HG03571 (cell line): Measurements from ENCODE around the gene MYLK3.

Experiments used
- ATAC-seq: cut with Tn5 transposase; IDR thresholded peaks from one replicate; pipeline ENCODE4 v1.9.1; 2021; ENCODE audit not compliant: unreplicated experiment

Gene MYLK3

DNA sequence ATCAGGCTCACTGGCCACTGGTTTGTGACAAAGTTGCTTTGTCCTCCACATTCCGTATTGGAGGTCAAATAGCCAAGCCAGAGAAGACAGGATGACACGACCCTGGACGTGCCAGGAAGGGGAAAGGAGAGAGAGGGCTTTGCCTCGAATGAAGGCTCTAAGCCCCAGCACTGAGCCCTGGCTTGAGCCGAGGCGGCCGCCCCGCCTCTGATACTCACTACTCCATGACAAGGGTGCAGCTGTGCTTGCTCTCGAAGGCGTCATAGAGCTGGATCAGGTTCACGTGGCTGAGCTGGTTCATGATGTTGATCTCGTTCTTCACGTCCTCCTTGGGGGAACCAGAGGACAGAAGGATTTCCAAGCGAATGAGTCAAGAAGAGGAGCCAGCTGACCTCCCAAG lies 19.3 kb downstream of the MYLK3 start:
- ATAC-seq: no peak

DNA sequence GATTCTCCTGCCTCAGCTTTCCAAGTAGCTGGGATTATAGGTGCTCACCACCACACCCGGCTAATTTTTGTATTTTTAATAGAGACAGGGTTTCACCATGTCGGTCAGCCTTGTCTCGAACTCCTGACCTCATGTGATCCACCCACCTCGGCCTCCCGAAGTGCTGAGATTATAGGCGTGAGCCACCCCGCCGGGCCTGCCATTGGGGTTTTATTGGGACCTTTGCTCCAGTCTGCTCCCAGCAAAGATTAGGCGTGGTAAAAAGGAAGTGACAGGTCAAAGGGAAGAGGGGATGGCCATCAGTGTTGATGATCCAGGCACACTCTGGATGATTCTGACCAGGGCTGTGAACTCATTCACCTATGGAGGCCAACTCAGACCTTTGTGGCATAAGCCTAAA lies 20.5 kb downstream of the MYLK3 start:
- no peak for ATAC-seq

DNA sequence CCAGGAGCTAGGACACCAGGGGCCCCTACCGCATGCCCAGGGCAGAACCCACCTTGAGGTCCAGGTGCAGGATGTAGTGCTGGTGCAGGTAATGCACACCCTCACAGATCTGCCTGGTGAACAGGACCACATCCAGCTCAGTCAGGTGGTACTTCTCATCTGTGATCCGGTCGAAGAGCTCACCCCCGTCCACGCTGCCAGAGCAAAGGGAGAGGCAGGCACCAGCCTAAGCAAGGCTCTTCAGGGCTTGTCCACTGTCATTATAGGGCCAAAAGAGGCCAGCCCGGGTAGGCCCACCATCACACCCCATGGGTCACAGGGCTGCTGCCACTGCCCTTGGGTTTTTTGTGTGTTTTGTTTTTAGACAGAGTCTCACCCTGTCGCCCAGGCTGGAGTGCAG lies 21.0 kb downstream of the MYLK3 start:
- no peak for ATAC-seq

DNA sequence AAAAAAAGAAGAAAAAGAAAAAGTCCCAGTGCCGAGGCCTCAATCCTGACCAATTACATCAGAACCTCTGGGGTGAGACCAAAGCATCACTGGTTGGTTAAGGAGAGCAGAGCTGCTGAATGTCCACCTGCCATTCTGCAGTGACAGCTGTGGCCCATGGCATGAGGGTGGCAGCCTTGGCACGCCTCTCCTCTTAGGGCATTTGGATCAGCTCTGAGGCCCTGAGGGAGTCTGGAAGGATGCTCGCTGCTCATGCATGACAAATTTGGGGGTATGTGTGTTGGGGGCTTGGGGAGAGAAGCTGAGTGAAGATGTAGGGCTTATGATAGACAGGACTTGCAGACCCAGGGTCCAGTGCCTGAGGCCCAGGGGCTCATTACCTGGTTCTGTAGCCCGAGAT lies 26.3 kb downstream of the MYLK3 start:
- no peak for ATAC-seq

DNA sequence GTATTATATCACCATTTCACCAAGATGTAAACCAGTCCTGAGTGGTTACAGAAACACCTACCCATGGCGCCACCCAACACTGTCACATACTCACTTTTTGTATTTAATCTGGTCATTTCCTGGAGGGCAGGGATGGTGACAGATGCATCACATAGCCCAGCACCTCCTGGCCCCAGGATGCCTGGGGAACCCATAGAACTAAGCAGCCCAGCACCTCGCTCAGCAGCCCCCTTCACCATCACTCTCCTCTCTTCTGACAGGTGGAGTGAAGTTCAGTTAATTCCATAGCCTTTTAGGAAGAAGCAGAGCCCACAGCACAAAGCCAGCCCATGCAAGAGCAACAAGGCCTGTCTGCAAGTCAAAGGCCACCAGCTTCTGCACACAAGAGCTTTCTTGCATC lies 27.5 kb downstream of the MYLK3 start:
- no peak for ATAC-seq

DNA sequence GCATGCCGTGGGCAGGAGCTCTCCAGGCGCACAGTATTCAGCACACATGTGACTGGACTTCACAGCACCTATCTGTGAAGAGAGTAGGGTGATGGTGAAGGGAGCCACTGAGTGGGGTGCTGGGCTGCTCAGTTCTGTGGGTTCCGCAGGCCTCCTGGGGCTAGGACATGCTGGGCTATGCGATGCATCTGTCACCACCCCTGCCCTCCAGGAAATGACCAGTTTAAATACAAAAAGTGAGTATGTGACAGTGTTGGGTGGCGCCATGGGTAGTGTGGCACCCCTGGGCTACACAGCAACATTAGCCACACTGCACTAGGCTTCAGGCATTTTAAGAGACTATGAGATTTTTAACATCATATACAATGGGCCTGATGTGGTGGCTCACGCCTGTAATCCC lies 28.6 kb downstream of the MYLK3 start:
- no peak for ATAC-seq

DNA sequence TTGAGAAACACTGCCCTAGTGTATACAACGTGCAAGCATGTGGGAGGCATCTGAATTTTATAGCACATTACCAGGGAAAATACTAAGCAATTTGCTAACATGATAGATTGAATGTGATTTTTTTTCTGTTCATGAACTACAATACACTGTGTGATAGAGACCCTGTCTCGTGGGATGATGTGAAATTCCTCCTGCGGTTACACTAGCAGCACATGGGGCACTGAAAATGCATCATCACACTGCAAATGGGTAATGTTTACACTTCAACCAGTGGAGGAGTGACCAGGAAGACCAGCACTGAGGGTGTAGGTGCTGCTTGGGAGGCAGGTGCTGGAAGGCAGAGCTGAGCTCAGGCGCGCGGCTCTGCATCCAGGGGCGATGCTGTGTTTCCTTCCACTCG lies 29.9 kb downstream of the MYLK3 start:
- ATAC-seq: no peak

DNA sequence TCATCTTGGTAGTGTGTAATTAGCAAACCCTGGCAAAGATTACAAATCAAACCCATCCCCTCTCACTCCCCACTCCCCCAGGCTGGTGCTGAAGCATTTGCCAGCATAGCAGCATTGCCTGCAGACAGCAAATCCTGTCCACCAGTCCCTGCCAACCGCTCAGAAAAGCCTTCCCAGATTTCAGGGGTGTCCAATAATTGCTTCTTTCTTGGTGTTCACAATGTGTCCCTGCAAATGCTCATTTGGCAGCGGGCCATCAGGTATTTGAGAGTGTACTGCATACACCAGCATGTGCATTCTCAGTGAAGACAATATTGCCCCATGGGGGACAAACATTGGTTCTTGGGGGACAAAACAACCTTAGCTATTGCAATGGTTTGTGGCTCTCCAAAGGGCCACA lies 30.5 kb downstream of the MYLK3 start:
- ATAC-seq: no peak

DNA sequence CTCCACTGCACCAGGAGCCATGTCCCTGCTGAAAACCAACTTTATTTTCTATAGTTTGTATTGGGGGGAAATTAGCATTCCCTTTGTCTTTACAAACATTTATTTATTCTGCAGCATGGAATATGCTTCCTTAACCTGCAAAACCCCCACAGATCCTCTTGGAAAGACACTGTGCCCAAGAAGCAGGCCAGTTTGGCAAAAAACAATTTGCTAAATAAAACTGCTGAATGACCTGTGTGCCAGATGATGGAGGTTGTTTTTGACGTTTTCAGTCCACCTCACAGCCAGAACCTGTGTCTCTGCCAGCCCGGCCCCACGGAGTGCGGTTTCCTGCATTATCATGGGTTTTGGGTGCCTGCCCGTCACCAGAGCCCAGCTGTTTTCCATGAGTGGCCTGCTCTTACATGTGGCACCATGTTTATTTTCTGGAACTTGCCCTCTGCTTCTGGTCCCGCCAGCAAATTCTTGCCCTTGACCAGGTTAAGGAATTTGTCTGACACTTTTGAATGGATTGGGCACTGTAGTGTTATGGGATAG lies 32.3 kb downstream of the MYLK3 start:
- ATAC-seq: no peak

DNA sequence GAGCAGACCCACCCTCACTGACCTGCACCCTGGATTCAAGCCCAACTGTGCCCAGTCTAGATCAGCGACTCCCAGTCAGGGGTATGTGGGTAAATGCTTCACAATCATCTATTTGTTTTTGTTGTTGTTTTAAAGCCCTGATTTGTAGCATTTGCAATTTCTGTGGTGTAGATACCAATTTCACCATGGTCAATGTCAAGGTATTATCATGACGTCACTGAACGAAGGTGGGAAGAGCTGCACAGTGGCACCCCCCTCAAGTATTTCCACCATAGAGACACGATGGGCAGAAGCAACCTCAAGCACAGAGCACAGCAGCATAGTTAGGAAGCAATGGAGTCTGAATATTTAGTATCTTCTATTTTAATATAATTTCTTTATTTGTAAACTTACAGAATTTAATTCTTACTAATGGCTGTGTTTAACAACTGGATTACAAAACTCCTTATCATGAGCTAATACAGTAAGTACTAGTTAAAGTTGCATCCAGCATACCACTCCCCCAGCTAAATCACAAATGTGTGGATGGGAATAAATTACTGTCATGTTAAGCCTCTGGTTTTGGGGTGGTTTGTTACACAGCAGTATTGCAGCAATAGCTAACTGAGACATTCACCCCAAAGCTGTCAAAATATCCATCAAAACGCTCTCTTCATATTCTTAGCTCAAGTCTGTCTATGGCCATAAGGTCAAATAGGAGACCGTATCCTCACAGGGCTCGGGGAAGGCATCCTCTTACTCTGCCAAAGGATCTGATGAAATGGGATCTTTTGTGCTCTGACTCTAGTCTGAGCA lies 33.1 kb downstream of the MYLK3 start:
- no peak for ATAC-seq

DNA sequence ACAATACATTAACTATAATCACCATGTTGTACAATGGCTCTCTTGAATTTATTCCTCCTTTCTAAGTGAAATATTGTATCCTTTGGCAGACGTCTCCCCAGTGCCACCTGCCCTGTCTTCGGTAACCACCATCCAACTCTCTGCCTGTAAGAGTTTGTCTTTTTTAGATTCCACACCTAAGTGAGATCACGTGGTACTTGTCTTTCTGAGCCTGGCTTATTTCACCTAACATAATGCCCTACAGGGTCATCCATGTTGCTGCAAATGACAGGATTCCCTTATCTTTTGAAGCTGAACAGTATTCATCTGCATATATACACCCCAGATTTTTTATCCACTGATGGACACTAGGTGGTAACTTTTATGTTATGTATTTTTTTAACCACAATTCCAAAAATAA lies 34.5 kb downstream of the MYLK3 start:
- no peak for ATAC-seq

DNA sequence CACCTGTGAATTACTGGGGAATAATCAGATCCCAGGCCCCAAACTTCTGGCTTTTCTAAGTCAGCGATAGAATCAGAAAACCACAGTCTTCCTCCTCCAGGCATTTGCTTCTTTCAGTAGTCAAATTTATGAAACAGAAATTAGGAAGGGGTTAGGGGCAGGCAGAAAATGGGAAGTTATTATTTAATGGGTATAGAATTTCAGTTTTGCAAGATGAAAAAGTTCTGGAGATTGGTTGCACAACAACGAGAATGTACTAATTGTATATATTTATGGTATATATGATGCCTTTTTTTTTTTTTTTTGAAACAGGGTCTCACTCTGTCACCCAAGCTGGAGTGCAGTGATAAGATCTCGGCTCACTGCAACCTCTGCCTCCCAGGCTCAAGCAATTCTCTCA lies 35.2 kb downstream of the MYLK3 start:
- no peak for ATAC-seq

DNA sequence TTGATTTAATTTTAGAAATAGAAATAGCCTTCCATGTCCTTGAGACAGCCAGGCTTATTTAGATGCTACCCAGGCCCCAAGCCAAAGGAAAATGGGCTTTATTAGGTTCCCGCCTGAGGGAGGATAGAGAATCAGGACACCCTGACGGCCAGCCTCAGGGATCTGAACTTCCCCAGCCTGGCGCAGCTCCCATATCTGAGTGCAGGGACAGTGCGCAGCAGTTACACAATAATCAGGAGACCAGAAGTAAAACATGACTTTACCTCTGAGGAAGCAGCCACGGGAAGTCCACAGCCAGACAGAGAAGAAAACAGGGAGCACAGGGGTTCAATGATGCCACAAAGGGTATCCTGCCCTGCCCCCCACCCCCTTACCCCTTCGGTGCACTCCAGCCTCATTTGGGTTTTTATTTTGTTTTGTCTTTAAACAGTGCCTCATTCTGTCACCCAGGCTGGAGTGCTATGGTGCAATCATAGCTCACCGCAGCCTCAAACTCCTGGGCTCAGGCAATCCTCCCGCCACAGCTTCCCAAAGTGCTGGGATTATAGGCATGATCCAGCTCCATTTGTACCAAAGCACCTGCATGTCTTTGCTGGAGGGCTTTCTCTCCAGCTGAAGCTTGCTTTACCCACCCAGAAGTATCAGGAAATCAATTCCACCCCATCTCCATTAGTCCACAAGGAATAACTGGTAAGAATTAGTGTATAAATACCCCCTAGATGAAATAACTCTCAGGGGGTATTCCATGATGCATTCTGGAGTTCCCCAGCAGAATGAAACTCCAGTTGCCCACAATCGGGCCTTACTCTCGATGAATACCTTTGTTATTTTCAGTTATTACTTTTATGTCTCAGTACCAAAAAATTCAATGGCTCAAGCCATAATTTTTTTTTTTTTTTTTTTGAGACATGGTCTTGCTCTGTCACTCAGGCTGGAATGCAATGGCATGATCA lies 36.8 kb downstream of the MYLK3 start:
- no peak for ATAC-seq

DNA sequence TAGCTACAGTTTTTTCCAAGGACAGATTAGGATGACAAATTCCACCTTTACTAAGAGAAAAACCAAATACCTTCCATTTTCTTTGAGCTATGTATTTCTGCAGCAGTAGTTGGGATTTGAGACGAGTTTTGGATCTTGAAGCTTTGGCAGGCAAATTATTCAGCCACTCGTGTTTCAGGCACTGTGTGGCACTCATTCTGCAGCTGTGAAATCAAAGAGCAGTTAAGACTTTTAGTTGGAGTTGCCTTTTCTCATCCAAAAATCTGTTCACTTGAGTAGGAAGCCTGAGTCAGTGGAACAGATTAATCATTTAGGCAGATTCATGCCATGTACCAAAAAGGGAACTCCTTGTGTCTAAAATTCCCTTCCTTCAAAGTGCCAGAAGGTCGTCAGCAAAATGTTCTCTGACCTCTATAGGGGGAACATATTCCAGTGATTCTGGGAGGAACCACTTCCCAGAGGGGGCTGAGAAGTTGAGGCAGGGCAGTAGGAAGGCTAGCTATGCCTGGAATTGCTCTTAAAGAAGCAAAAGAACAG lies 38.6 kb downstream of the MYLK3 start:
- ATAC-seq: no peak

DNA sequence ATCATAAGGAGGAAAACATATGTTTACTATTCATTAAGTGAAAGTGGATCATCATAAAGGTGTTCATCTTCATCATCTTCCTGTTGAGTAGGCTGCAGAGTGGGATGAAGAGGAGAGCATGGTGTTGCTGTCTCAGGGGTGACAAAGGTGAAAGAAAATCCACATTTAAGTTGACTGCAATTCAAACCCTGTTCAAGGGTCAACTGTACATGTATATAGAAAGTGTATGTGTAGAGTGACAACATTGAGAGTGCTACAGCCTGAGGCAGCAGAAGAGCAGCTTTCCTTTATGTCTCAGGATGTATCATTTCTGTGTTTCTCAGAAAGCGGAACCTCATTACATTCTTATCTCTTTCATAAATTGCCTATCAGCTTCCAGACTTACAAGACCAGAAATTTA lies 41.5 kb downstream of the MYLK3 start:
- no peak for ATAC-seq

DNA sequence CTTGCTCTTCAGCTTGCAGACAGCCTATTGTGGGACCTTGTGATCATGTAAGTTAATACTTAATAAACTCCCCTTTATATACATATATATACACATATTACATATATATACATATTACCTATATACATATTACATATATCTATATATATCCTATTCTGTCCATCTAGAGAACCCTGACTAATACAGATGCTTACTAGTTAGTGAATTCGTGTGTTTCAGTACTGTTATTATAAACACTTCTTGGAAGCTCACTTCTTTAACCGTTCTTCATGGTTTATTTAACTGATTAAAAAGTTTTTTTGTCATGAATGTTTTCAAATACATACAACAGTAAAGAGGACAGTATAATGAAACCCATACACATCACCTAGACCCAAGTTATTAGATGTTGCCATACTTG lies 46.1 kb downstream of the MYLK3 start:
- ATAC-seq: no peak

DNA sequence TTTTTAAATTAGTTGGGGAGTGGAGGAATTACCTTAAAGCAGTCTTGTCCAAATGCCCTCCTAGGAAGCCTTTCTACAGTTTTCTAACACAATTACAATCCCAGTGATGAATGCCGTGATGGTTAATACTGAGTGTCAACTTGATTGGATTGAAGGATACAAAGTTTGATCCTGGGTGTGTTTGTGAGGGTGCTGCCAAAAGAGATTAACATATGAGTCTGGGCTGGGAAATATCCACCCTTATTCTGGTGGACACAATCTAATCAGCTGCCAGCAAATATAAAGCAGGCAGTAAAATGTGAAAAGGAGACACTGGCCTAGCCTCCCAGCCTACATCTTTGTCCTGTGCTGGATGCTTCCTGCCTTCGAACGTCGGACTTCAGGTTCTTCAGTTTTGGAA lies 46.5 kb downstream of the MYLK3 start:
- no peak for ATAC-seq

DNA sequence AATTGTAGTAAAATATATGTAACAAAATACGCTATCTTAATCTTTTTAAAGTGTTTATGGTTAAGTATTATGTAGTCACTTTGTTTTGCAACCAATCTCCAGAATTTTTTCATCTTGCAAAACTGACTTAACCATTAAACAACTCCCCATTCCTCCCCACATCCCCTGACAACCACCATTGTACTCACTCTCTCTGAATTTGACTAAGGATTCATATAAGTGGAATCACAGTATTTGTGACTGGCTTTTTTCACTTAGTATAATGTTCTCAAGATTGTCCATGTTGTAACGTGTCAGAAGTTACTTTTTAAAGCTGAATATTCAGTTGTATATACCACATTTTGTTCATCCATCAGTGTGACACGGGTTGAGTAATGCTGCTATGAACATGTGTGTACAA lies 48.1 kb downstream of the MYLK3 start:
- ATAC-seq: no peak

DNA sequence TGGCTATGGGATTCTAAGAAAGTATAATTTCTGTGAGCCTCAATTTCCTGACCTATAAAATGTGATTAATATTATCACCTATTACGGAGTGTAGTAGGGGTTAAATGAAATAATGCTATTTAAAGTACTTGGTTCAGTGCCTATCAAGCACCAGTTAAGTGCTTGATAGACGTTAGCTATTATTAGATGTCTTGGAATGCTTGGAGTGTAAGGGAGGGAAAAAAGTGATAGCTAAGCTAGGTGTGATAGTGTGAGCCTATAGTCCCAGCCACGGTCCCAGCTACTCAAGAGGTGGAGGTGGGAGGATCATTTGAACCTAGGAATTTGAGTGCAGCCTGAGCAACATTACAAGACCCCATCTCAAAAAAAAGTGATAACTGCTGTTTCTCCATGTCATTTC lies 51.2 kb downstream of the MYLK3 start:
- ATAC-seq: no peak

DNA sequence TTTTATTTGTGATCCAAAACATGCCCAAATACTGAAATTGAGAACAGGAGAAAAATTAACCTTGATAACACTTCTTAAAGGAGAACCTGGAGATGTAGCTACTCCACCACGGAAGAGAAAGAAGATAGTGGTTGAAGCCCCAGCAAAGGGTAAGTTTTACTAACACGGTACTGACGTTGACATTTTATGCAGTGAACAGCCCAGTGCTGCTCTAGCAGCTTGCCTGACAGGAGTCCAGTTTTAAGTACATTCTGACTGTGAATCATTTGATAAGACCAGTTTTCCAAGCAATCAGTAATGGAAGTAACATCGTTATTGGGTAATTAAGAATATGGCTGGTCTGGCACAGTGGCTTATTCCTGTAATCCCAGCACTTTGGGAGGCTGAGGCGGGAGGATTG lies 52.2 kb downstream of the MYLK3 start:
- ATAC-seq: no peak

DNA sequence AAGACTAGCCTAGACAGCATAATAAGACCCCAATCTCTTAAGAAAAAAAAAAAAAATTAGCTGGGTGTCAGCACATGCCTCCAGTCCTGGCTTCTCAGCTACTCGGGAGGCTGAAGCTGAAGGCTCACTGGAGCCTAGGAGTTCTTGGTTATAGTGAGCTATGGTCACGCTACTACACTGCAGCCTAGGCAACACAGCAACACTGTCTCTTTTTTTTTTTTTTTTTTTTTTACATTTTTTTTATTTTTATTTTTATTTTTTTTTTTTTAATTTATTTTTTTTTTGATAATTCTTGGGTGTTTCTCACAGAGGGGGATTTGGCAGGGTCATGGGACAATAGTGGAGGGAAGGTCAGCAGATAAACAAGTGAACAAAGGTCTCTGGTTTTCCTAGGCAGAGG lies 54.5 kb downstream of the MYLK3 start:
- ATAC-seq: no peak

DNA sequence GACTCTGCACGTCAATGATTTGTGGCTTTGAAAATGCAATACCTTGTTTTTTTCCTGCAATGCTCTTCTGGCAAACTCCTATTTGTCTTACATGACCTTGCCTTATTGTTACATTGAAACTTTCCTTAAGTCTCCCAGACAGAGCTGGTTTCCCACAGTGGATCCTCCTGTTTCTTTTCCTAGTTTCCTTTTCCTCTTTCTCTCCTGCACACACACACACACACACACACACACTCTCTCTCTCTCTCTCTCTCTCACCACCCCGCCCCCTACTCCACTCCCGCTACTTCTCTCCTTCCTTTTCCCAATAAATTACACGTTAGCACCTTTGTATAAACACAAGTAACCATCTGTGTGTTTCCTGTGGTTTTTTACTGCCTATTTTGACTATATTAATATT lies 56.4 kb downstream of the MYLK3 start:
- ATAC-seq: no peak
